GM23248 (cell line): ENCODE data around the gene KRT26. TPM values are rescaled to one million over a fixed set of nuclear protein-coding genes. Genes with fewer than 3 reads are reported as not detected.

Source experiments
- DNase-seq: peaks from one replicate; pipeline ENCODE4 v3.0.0-alpha.2; 2015
- H2AFZ ChIP-seq: fragments of 200-600 bp; sonication (generic); 2 replicates; pipeline ENCODE4 v1.6.1; 2016; ENCODE audit warnings: antibody characterized with exemption
- H3F3A ChIP-seq: fragments of 200-600 bp; sonication (generic); 2 replicates; pipeline ENCODE4 v1.6.1; 2016; ENCODE audit warnings: mild to moderate bottlenecking, antibody characterized with exemption, mixed run types; ENCODE audit not compliant: insufficient read depth
- H3K27ac ChIP-seq: fragments of 200-600 bp; sonication (generic); 2 replicates; pipeline ENCODE4 v1.5.1; 2016; ENCODE audit warnings: mild to moderate bottlenecking
- H3K27me3 ChIP-seq: fragments of 200-600 bp; sonication (generic); replicated peaks from 2 replicates; pipeline ENCODE4 v1.6.1; 2016; ENCODE audit warnings: mild to moderate bottlenecking; ENCODE audit not compliant: insufficient read depth
- H3K36me3 ChIP-seq: fragments of 200-600 bp; sonication (generic); 2 replicates; pipeline ENCODE4 v1.6.1; 2016; ENCODE audit warnings: low read depth, mild to moderate bottlenecking
- H3K4me1 ChIP-seq: fragments of 200-600 bp; sonication (generic); 2 replicates; pipeline ENCODE4 v1.6.1; 2016; ENCODE audit warnings: mild to moderate bottlenecking; ENCODE audit not compliant: insufficient read depth
- H3K4me2 ChIP-seq: fragments of 200-600 bp; sonication (generic); one replicate; pipeline ENCODE4 v1.6.1; 2016; ENCODE audit warnings: mild to moderate bottlenecking; ENCODE audit not compliant: unreplicated experiment
- H3K4me3 ChIP-seq: fragments of 200-600 bp; sonication (generic); 2 replicates; pipeline ENCODE4 v1.5.1; 2016; ENCODE audit warnings: mild to moderate bottlenecking
- H3K79me2 ChIP-seq: fragments of 200-600 bp; sonication (generic); 2 replicates; pipeline ENCODE4 v1.6.1; 2016; ENCODE audit warnings: mild to moderate bottlenecking; ENCODE audit not compliant: insufficient read depth
- H3K9ac ChIP-seq: fragments of 200-600 bp; sonication (generic); 2 replicates; pipeline ENCODE4 v1.6.1; 2016; ENCODE audit warnings: mild to moderate bottlenecking
- H3K9me2 ChIP-seq: fragments of 200-600 bp; sonication (generic); 2 replicates; pipeline ENCODE4 v1.6.1; 2016; ENCODE audit warnings: mixed run types, mild to moderate bottlenecking, moderate library complexity; ENCODE audit not compliant: insufficient read depth
- H3K9me3 ChIP-seq: fragments of 200-600 bp; sonication (generic); one replicate; pipeline ENCODE4 v1.6.1; 2017; ENCODE audit warnings: low read depth
- H4K20me1 ChIP-seq: fragments of 200-600 bp; sonication (generic); 2 replicates; pipeline ENCODE4 v1.6.0; 2016; ENCODE audit not compliant: insufficient read depth
- EZH2 ChIP-seq: fragments of 200-600 bp; sonication (generic); IDR thresholded peaks from 2 replicates; pipeline ENCODE4 v1.6.1; 2018; ENCODE audit warnings: antibody characterized with exemption, mild to moderate bottlenecking; ENCODE audit not compliant: insufficient read depth, poor library complexity, severe bottlenecking
- EZH2phosphoT487 ChIP-seq: fragments of 200-600 bp; sonication (generic); IDR thresholded peaks from 2 replicates; pipeline ENCODE4 v1.6.1; 2018; ENCODE audit warnings: antibody characterized with exemption, moderate library complexity, mild to moderate bottlenecking, low read depth; ENCODE audit not compliant: insufficient read depth
- WGBS, 2 experiments: methylation state at CpG; one replicate each; pipeline ENCODE4 v1.1.6; 2015 to 2017; ENCODE audit warnings: low lambda C conversion rate in 2 of 2, low coverage in 1 of 2; ENCODE audit errors: missing lambda C conversion rate in 2 of 2; 5-methylcytosine and 5-hydroxymethylcytosine counted together
- in situ Hi-C: fragments of 300-500 bp; cut with MboI; formaldehyde crosslinking; loops from 2 replicates; pipeline ENCODE4 v1.15.0; 2020
- polyA plus RNA-seq: library from polyadenylated mRNA; unstranded; fragments of >200 nt; fragmentation: Nextera tagmentation; extraction: Ambion mirVana; gene quantifications from 2 replicates; pipeline ENCODE4 v1.2.1, GENCODE V29; 2016
- total RNA-seq: library from RNA; depleted of rRNA; stranded (reverse); fragments of >200 nt; shearing (Covaris generic); gene quantifications from 2 replicates; pipeline ENCODE4 v1.2.3, GENCODE V29; 2014; rRNA removed

Gene KRT26
- total RNA-seq: not detected in 2 replicates
- polyA plus RNA-seq: not detected in 2 replicates

- H3K27me3 ChIP-seq: peaks cover 69% of the 10 kb centered on the region
- in situ Hi-C loops: no loop called here
These were observed at the start of gene KRT26 for GRCh38 chr17:40772101-40772500. Gene KRT26, minus strand, starts transcription at chr17:40772201. Its CDS starts 88 bp downstream, at chr17:40772113.

GRCh38 chr17:40821536-40821935 is 49.5 kb upstream of the KRT26 start:
- in situ Hi-C loops: no loop called here
- DNase-seq: peak; percentile 36
- H3K4me1 ChIP-seq: peaks cover 26% of the 10 kb centered on the region

More at GRCh38 chr17:40772101-40772500, at the start of gene KRT26:
- Histone ChIP-seq H3K4me1 (no peaks in the 10 kb centered on the region), H3K27ac (no peak within 1 kb of the TSS), H3K4me3 (no peak within 1 kb of the TSS), H3K4me2 (no peak within 1 kb of the TSS), H3K9me3 (no peaks in the 10 kb centered on the region), H3K79me2 (no peaks in the 10 kb centered on the region), H4K20me1 (no peaks in the 10 kb centered on the region), H3K36me3 (no peaks in the 10 kb centered on the region), H2AFZ (no peak within 1 kb of the TSS), H3F3A (no peaks in the 10 kb centered on the region), H3K9ac (no peak within 1 kb of the TSS), H3K9me2 (no peaks in the 10 kb centered on the region)
- DNase-seq: no peak
- 51 to 54% methylated on average over 3 of the region's 3 CpGs for WGBS, 2 experiments
- TF ChIP-seq EZH2: no peak
- TF ChIP-seq EZH2phosphoT487: no peak

GRCh38 chr17:40820228-40820838 is 48.3 kb upstream of the KRT26 start:
- 85 to 89% methylated on average over 9 of the region's 9 CpGs for WGBS, 2 experiments
- no peaks in the 10 kb centered on the region for H3K9me2 ChIP-seq
- peaks cover 26% of the 10 kb centered on the region for H3K4me1 ChIP-seq
- in situ Hi-C loops: no loop called here
- H3K9ac ChIP-seq: 0 out of 2 replicates have a peak overlapping the region, but pooled peaks have one; percentile 93
- TF ChIP-seq EZH2 (no peak), EZH2phosphoT487 (no peak)
- no peaks in the 10 kb centered on the region for H4K20me1 ChIP-seq
- no peaks in the 10 kb centered on the region for H3K27me3 ChIP-seq
- peaks cover 12% of the 10 kb centered on the region; the same call in 1 of the 2 replicates for H3K36me3 ChIP-seq
- H3F3A ChIP-seq: peaks cover 48% of the 10 kb centered on the region
- no peaks in the 10 kb centered on the region for H3K9me3 ChIP-seq
- H3K27ac ChIP-seq: peak overlapping the region; percentile 84
- H3K4me2 ChIP-seq: peak overlapping the region; percentile 91
- peak overlapping the region; percentile 92 for H2AFZ ChIP-seq
- H3K79me2 ChIP-seq: peaks cover 66% of the 10 kb centered on the region
- peak overlapping the region; percentile 95 for H3K4me3 ChIP-seq
- DNase-seq: peak; percentile 12

More at GRCh38 chr17:40821536-40821935, 49.5 kb upstream of the KRT26 start:
- Histone ChIP-seq H3K36me3 (peaks cover 11% of the 10 kb centered on the region; the same call in 1 of the 2 replicates), H3K4me2 (no peak overlapping the region), H4K20me1 (no peaks in the 10 kb centered on the region), H3K27ac (no peak overlapping the region), H3K79me2 (peaks cover 78% of the 10 kb centered on the region), H3K4me3 (no peak overlapping the region), H3K9me2 (no peaks in the 10 kb centered on the region), H2AFZ (no peak overlapping the region), H3K27me3 (no peaks in the 10 kb centered on the region), H3K9ac (no peak overlapping the region), H3F3A (peaks cover 48% of the 10 kb centered on the region), H3K9me3 (no peaks in the 10 kb centered on the region)
- TF ChIP-seq EZH2phosphoT487: no peak
- TF ChIP-seq EZH2: no peak

- Histone ChIP-seq H3K4me3 (peak overlapping the region; percentile 95), H3K27me3 (no peaks in the 10 kb centered on the region), H3K4me2 (peak overlapping the region; percentile 91), H3K79me2 (peaks cover 59% of the 10 kb centered on the region), H3K9ac (peak overlapping the region; percentile 93), H3F3A (peaks cover 48% of the 10 kb centered on the region), H3K9me2 (no peaks in the 10 kb centered on the region), H4K20me1 (no peaks in the 10 kb centered on the region), H2AFZ (peak overlapping the region; percentile 92), H3K9me3 (no peaks in the 10 kb centered on the region), H3K36me3 (peaks cover 12% of the 10 kb centered on the region; the same call in 1 of the 2 replicates), H3K4me1 (peaks cover 26% of the 10 kb centered on the region), H3K27ac (peak overlapping the region; percentile 84)
- TF ChIP-seq EZH2phosphoT487 (no peak), EZH2 (no peak)
- peak; percentile 68 for DNase-seq
- 13% methylated on average over 9 of the region's 9 CpGs for WGBS, 2 experiments
- in situ Hi-C loops: loop anchor here (10.0 kb wide), 1 partner anchor 85 kb away; no protein-coding TSS in a partner anchor
These were observed 47.6 kb upstream of the KRT26 start for GRCh38 chr17:40819528-40820125.
